Subcutaneous abdominal adipose tissue (tissue), 5 donors: ENCODE measurements around the gene COX6A1.
"Not testable (repeated sequence)": the region's sequence is repeated elsewhere in the genome, so short reads cannot be mapped to it uniquely, and the experiment has no call there.

Source experiments
- H3K27ac ChIP-seq: one replicate; pipeline ENCODE4 v1.7.0; 2013; ENCODE audit warnings: low read depth, mild to moderate bottlenecking, inconsistent platforms, low read length, moderate library complexity
- H3K27me3 ChIP-seq, 5 donors: one replicate each; pipeline ENCODE4 v1.7.0; 2013; ENCODE audit warnings: low read length in 5 of 5, inconsistent platforms in 1 of 5; ENCODE audit not compliant: control insufficient read depth in 5 of 5, insufficient read depth in 4 of 5
- H3K36me3 ChIP-seq, 5 donors: one replicate each; pipeline ENCODE4 v1.7.0; 2013; ENCODE audit warnings: low read length in 5 of 5; ENCODE audit not compliant: control insufficient read depth in 5 of 5, insufficient read depth in 5 of 5
- H3K4me1 ChIP-seq, 5 donors: one replicate each; pipeline ENCODE4 v1.7.0; 2013; ENCODE audit warnings: low read length in 5 of 5, mild to moderate bottlenecking in 3 of 5, moderate library complexity in 1 of 5; ENCODE audit not compliant: control insufficient read depth in 5 of 5, insufficient read depth in 5 of 5
- H3K4me3 ChIP-seq, 5 donors: one replicate each; pipeline ENCODE4 v1.7.0; 2013; ENCODE audit warnings: low read length in 5 of 5, low read depth in 1 of 5
- H3K9ac ChIP-seq, 5 donors: one replicate each; pipeline ENCODE4 v1.7.0; 2013; ENCODE audit warnings: low read length in 5 of 5, mild to moderate bottlenecking in 4 of 5, moderate library complexity in 3 of 5
- H3K9me3 ChIP-seq, 5 donors: one replicate each; pipeline ENCODE4 v1.7.0; 2013; ENCODE audit warnings: low read length in 5 of 5; ENCODE audit not compliant: control insufficient read depth in 5 of 5
- donor health status: healthy.
- donor health status: healthy.
- donor health status: healthy.
- donor health status: healthy.
- donor health status: healthy.

The COX6A1 gene

GRCh38 chr12:120447992-120448391 is 10.1 kb downstream of the COX6A1 start:
- Histone ChIP-seq H3K4me3 (no peak overlapping the region), H3K9me3 (no peaks in the 10 kb centered on the region), H3K36me3 (peaks cover 11 to 25% (median 15%) of the 10 kb centered on the region in 5 donors)

GRCh38 chr12:120452524-120452923 is 14.6 kb downstream of the COX6A1 start:
- not testable (repeated sequence) for H3K27me3 ChIP-seq, H3K4me1 ChIP-seq, H3K9me3 ChIP-seq, H3K27ac ChIP-seq, H3K9ac ChIP-seq, H3K4me3 ChIP-seq
- peaks cover 5 to 34% (median 24%) of the 10 kb centered on the region in 5 donors for H3K36me3 ChIP-seq

More at GRCh38 chr12:120447992-120448391, 10.1 kb downstream of the COX6A1 start:
- no peak overlapping the region for H3K9ac ChIP-seq
- peaks cover 7 to 27% (median 23%) of the 10 kb centered on the region in 5 donors for H3K4me1 ChIP-seq
- no peaks in the 10 kb centered on the region for H3K27me3 ChIP-seq
- H3K27ac ChIP-seq, result no peak overlapping the region

- Histone ChIP-seq H3K36me3 (peaks cover 5 to 38% (median 26%) of the 10 kb centered on the region in 5 donors), H3K9me3 (no peaks in the 10 kb centered on the region), H3K27me3 (no peaks in the 10 kb centered on the region), H3K27ac (no peak overlapping the region), H3K4me1 (no peaks in the 10 kb centered on the region), H3K4me3 (no peak overlapping the region), H3K9ac (no peak overlapping the region)
These were observed 15.3 kb downstream of the COX6A1 start for GRCh38 chr12:120453060-120453750.

- Histone ChIP-seq H3K9ac (no peak overlapping the region), H3K9me3 (no peaks in the 10 kb centered on the region), H3K36me3 (peaks cover 9 to 46% (median 32%) of the 10 kb centered on the region in 5 donors), H3K4me1 (no peaks in the 10 kb centered on the region), H3K27ac (no peak overlapping the region), H3K27me3 (no peaks in the 10 kb centered on the region), H3K4me3 (no peak overlapping the region)
These were observed 16.1 kb downstream of the COX6A1 start for GRCh38 chr12:120453977-120454376.

GRCh38 chr12:120455302-120455701 is 17.4 kb downstream of the COX6A1 start:
- no peaks in the 10 kb centered on the region for H3K27me3 ChIP-seq
- H3K4me3 ChIP-seq, result no peak overlapping the region
- H3K27ac ChIP-seq, result no peak overlapping the region
- H3K9me3 ChIP-seq, result no peaks in the 10 kb centered on the region
- no peaks in the 10 kb centered on the region for H3K4me1 ChIP-seq
- H3K36me3 ChIP-seq, result peaks cover 15 to 56% (median 43%) of the 10 kb centered on the region in 5 donors
- no peak overlapping the region for H3K9ac ChIP-seq

GRCh38 chr12:120457133-120457532 is 19.2 kb downstream of the COX6A1 start:
- H3K4me1 ChIP-seq, result no peaks in the 10 kb centered on the region
- H3K9ac ChIP-seq, result peak overlapping the region in 1 of 5 donors; percentile 30
- no peaks in the 10 kb centered on the region for H3K27me3 ChIP-seq
- no peaks in the 10 kb centered on the region for H3K9me3 ChIP-seq
- no peak overlapping the region for H3K4me3 ChIP-seq
- H3K36me3 ChIP-seq, result peaks cover 17 to 71% (median 53%) of the 10 kb centered on the region in 5 donors
- H3K27ac ChIP-seq, result no peak overlapping the region

GRCh38 chr12:120460157-120460556 is 22.2 kb downstream of the COX6A1 start:
- Histone ChIP-seq H3K36me3 (peaks cover 38 to 90% (median 79%) of the 10 kb centered on the region in 5 donors), H3K27me3 (no peaks in the 10 kb centered on the region), H3K4me1 (no peaks in the 10 kb centered on the region), H3K4me3 (no peak overlapping the region), H3K27ac (no peak overlapping the region), H3K9ac (no peak overlapping the region), H3K9me3 (no peaks in the 10 kb centered on the region)

GRCh38 chr12:120462099-120462640 is 24.3 kb downstream of the COX6A1 start:
- Histone ChIP-seq H3K4me1 (peaks cover 0 to 11% (median 3%) of the 10 kb centered on the region in 5 donors), H3K4me3 (no peak overlapping the region), H3K27me3 (no peaks in the 10 kb centered on the region), H3K27ac (no peak overlapping the region), H3K36me3 (peaks cover 37 to 86% (median 72%) of the 10 kb centered on the region in 5 donors), H3K9ac (peak overlapping the region in 1 of 5 donors; percentile 11), H3K9me3 (no peaks in the 10 kb centered on the region)

- no peaks in the 10 kb centered on the region for H3K9me3 ChIP-seq
- H3K9ac ChIP-seq, result no peak overlapping the region
- H3K36me3 ChIP-seq, result peaks cover 33 to 76% (median 64%) of the 10 kb centered on the region in 5 donors
- H3K27ac ChIP-seq, result no peak overlapping the region
- peaks cover 3 to 23% (median 18%) of the 10 kb centered on the region in 5 donors for H3K4me1 ChIP-seq
- H3K27me3 ChIP-seq, result no peaks in the 10 kb centered on the region
- no peak overlapping the region for H3K4me3 ChIP-seq
These were observed 25.8 kb downstream of the COX6A1 start for GRCh38 chr12:120463712-120464111.

- peaks cover 26 to 56% (median 48%) of the 10 kb centered on the region in 5 donors for H3K36me3 ChIP-seq
- H3K27ac ChIP-seq, result no peak overlapping the region
- H3K27me3 ChIP-seq, result no peaks in the 10 kb centered on the region
- no peaks in the 10 kb centered on the region for H3K9me3 ChIP-seq
- no peak overlapping the region for H3K4me3 ChIP-seq
- peaks cover 6 to 34% (median 25%) of the 10 kb centered on the region in 5 donors for H3K4me1 ChIP-seq
- no peak overlapping the region for H3K9ac ChIP-seq
These were observed 27.8 kb downstream of the COX6A1 start for GRCh38 chr12:120465756-120466155.
